Measurements from ENCODE around the gene PPP2R2B.

The PPP2R2B gene

DNA sequence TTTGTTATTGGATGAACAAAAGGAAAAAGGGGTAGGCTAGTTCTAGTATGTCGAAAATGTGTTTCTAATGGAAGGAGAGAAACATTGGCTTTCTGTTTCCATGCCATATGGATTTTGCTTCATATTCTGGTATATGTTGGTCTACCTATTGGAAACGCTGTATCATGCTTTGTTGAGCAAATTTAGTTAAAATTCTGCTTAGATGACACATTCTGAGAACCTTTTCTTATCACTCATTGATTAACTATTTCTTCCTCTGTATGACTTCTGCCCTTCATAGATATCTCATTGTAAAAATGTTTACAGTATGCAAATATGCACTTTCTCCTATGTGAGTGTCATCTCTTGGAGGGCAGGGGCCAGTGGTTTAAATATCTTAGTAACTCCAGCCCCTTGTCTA lies 293.8 kb downstream of the PPP2R2B start:
- DNase-seq (ENCODE audit: low read depth) = no peak
- no peak for TF ChIP-seq CTCF (IDR thresholded peaks at IDR 0.05; ENCODE audit: low read length, missing control alignments)
- H3K4me3 ChIP-seq (replicated peaks; ENCODE audit: low read depth, low read length) = no peak overlapping the region

DNA sequence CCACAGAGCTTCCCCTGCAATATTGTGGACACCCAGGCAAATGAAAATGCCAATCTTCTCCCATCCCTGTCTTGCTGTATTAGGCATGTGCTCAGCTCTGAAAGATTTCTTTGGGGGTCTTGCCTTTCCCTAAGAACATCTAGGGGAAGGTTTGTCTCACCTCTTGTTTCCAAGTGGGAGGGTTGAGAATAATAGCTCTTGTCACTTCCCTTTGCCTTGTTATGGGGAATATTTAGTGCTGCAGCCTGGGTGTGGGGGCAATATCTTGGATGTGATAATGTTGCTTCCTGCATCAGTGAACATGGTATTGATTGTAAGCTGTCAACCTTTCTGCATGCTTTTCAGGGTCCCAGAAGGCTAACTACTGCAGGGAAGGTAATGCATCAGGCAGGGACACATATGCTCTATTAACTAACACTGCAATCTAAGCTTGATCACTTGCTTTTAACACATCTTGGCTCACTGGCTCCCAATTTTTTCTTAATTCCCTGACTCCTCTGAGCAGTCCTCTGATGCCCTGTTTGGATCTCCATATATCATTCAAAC lies 296.4 kb downstream of the PPP2R2B start:
- TF ChIP-seq CTCF (IDR thresholded peaks at IDR 0.05; ENCODE audit: low read length, missing control alignments) = no peak
- no peak overlapping the region for H3K4me3 ChIP-seq (replicated peaks; ENCODE audit: low read depth, low read length)
- no peak for DNase-seq (ENCODE audit: low read depth)

- TF ChIP-seq CTCF (IDR thresholded peaks at IDR 0.05; ENCODE audit: low read length, missing control alignments) = no peak
- DNase-seq (ENCODE audit: low read depth) = no peak
Observed at GRCh38 chr5:146580237-146580636, 298.3 kb downstream of the PPP2R2B start.

GRCh38 chr5:146574713-146575112 lies 303.8 kb downstream of the PPP2R2B start:
- no peak for DNase-seq (ENCODE audit: low read depth)
- TF ChIP-seq CTCF (IDR thresholded peaks at IDR 0.05; ENCODE audit: low read length, missing control alignments) = no peak
- H3K4me3 ChIP-seq (replicated peaks; ENCODE audit: low read depth, low read length) = no peak overlapping the region

More at GRCh38 chr5:146580237-146580636, 298.3 kb downstream of the PPP2R2B start:
- H3K4me3 ChIP-seq (replicated peaks; ENCODE audit: low read depth, low read length) = no peak overlapping the region

DNA sequence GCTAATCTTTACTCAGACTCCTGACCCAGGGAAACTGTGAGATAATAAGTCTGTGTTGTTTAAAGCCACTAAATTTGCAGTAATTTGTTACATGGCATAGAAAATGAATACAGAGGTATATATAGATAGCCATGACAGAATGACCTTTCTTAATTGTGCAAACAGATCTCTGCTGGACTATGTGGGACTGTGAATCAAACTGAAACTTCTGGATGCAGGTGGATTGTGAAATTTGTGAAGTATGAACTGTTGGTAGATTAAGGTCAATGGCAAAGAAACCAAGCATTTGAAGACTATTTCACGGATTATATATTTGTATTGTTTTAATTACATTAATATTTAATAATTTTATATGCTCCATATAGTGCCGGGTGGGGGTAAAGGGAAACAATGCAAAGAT lies 310.4 kb downstream of the PPP2R2B start:
- no peak for TF ChIP-seq CTCF (IDR thresholded peaks at IDR 0.05; ENCODE audit: low read length, missing control alignments)
- DNase-seq (ENCODE audit: low read depth) = no peak
- no peak overlapping the region for H3K4me3 ChIP-seq (replicated peaks; ENCODE audit: low read depth, low read length)

- no peak overlapping the region for H3K4me3 ChIP-seq (replicated peaks; ENCODE audit: low read depth, low read length)
- peak; percentile 73 for TF ChIP-seq CTCF (IDR thresholded peaks at IDR 0.05; ENCODE audit: low read length, missing control alignments)
- DNase-seq (ENCODE audit: low read depth) = peak; percentile 65
Observed at GRCh38 chr5:146565764-146566367, 312.7 kb downstream of the PPP2R2B start.

All from fibroblast of pulmonary artery (primary cell).